ENCODE measurements around the gene TWF2.

GRCh38 chr3:52208556-52208955 is 30.4 kb downstream of the TWF2 start:
- TF ChIP-seq CTCF (IDR thresholded peaks at IDR 0.05; ENCODE audit: low read depth, low read length) (no peak), POLR2A (IDR thresholded peaks at IDR 0.05; ENCODE audit: extremely low read depth, insufficient read length) (no peak), MAX (IDR thresholded peaks at IDR 0.05; ENCODE audit: low read depth, low read length) (no peak)

Measured in NB4 (cell line).